Uterus (tissue), 4 donors: ENCODE results near the gene INSM1. TPM values are rescaled to one million over a fixed set of nuclear protein-coding genes. Genes with fewer than 3 reads are reported as not detected.

Experiments
- DNase-seq, 2 donors: peaks; one replicate each; pipeline ENCODE4 v3.0.0-alpha.2; 2019 to 2020
- H3K27ac ChIP-seq, 2 donors: fragments of 200-600 bp; sonication (generic); 1 replicate in 1 of 2; 2 replicates in 1 of 2; pipeline ENCODE4 v1.5.1; 2016 to 2018
- H3K27me3 ChIP-seq, 2 donors: fragments of 200-600 bp; sonication (generic); one replicate each; pipeline ENCODE4 v1.5.1; 2018 to 2019; ENCODE audit warnings: control low read depth in 1 of 2
- H3K36me3 ChIP-seq, 2 donors: fragments of 200-600 bp; sonication (generic); one replicate each; pipeline ENCODE4 v1.5.1; 2019; ENCODE audit warnings: control low read depth in 1 of 2
- H3K4me1 ChIP-seq, 2 donors: fragments of 200-600 bp; sonication (generic); one replicate each; pipeline ENCODE4 v1.5.1; 2018 to 2019; ENCODE audit warnings: control low read depth in 1 of 2
- H3K4me3 ChIP-seq, 2 donors: fragments of 200-600 bp; sonication (generic); 1 replicate in 1 of 2; 2 replicates in 1 of 2; pipeline ENCODE4 v1.5.1; 2018 to 2019; ENCODE audit warnings: mild to moderate bottlenecking in 1 of 2
- H3K9me3 ChIP-seq, 2 donors: fragments of 200-600 bp; sonication (generic); one replicate each; pipeline ENCODE4 v1.5.1; 2019; ENCODE audit warnings: control low read depth in 1 of 2
- CTCF ChIP-seq, 4 experiments: fragments of 200-600 bp in 2 of 4; fragments of 450-650 bp in 2 of 4; sonication (generic) in 2 of 4; IDR thresholded peaks; one replicate each; pipeline ENCODE4 v1.5.1; 2016 to 2019; ENCODE audit warnings: antibody characterized with exemption in 4 of 4, mild to moderate bottlenecking in 2 of 4, moderate library complexity in 1 of 4
- POLR2A ChIP-seq, 2 donors: fragments of 450-650 bp; IDR thresholded peaks; one replicate each; pipeline ENCODE4 v1.6.1; 2016; ENCODE audit warnings: antibody characterized with exemption in 2 of 2, mild to moderate bottlenecking in 1 of 2, moderate library complexity in 1 of 2
- intact Hi-C: fragments of 100-400 bp; cut with DNase I; formaldehyde crosslinking; loops from one replicate; pipeline ENCODE4 v1.15.1; 2023; ENCODE audit warnings: low total_unique reads
- total RNA-seq, 4 donors: library from RNA; depleted of rRNA in 3 of 4; stranded (reverse); fragments of >200 nt in 3 of 4; gene quantifications; one replicate each; pipeline versions ENCODE4 v1.1.0 to v1.2.4, GENCODE V29; 2014 to 2023
- donor health status: DM: yes; HTN: yes; CAD: no.

Gene INSM1
- total RNA-seq, 4 donors from 2014 or later, result not detected

GRCh38 chr20:20399531-20400500, 31.9 kb downstream of the INSM1 start:
- no peaks in the 10 kb centered on the region for H3K36me3 ChIP-seq
- no peaks in the 10 kb centered on the region for H3K9me3 ChIP-seq
- intact Hi-C loops, result no loop called here
- no peak overlapping the region for H3K4me3 ChIP-seq
- no peaks in the 10 kb centered on the region for H3K27me3 ChIP-seq
- TF ChIP-seq POLR2A (IDR thresholded peaks at IDR 0.05) (no peak), CTCF (IDR thresholded peaks at IDR 0.05) (no peak)
- no peak for DNase-seq
- H3K27ac ChIP-seq, result no peak overlapping the region
- no peaks in the 10 kb centered on the region for H3K4me1 ChIP-seq

- Histone ChIP-seq H3K4me3 (no peak overlapping the region), H3K9me3 (no peaks in the 10 kb centered on the region), H3K36me3 (no peaks in the 10 kb centered on the region), H3K4me1 (no peaks in the 10 kb centered on the region), H3K27ac (no peak overlapping the region), H3K27me3 (no peaks in the 10 kb centered on the region)
- intact Hi-C loops, result no loop called here
- no peak for DNase-seq
- TF ChIP-seq CTCF (IDR thresholded peaks at IDR 0.05) (no peak), POLR2A (IDR thresholded peaks at IDR 0.05) (no peak)
Measured at GRCh38 chr20:20401991-20402390, 34.1 kb downstream of the INSM1 start.

DNA sequence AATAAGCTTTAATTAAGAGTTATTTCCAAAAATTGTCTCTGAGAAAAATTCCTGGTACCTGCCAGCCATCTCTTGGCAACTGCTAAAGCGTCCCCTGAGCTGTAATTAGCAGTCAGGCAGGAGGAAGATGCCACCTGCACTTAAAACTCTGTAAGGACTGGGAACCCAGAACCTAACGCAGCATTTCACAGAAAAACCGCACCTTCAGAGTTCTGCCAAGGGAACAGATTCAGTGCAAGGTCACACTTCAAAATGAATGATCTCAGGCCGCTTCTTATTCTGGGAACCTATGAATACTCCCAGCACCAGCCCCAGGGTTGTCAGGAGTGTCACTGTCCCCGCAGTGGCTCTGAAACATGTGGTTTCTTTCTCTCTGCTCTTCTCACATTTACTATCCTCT, 36.7 kb downstream of the INSM1 start:
- TF ChIP-seq POLR2A (IDR thresholded peaks at IDR 0.05), result no peak

DNA sequence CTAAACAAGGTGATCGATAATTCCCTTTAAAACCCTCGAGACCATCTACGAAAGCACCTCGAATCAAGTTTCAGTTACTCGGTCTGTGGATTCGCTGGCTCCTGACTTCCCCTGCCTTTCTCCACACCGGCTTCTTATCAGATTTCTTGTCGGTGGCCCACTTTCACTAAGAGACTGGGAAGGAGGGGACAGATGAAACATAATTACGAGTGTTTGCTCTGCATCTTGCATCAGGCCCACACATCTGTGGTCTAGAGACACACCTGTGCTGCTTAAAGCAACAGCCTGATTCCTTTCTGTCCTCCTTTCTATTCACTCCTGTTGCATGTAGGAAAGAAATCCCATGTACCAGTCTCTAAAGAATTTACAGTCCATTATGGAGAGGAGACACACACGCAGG, 37.7 kb downstream of the INSM1 start:
- Histone ChIP-seq H3K27ac (no peak overlapping the region), H3K27me3 (no peaks in the 10 kb centered on the region), H3K4me1 (no peaks in the 10 kb centered on the region), H3K9me3 (no peaks in the 10 kb centered on the region), H3K36me3 (no peaks in the 10 kb centered on the region), H3K4me3 (no peak overlapping the region)
- no peak for TF ChIP-seq CTCF (IDR thresholded peaks at IDR 0.05)
- intact Hi-C loops, result no loop called here
- no peak for DNase-seq

More for the DNA sequence above, 36.7 kb downstream of the INSM1 start:
- intact Hi-C loops, result no loop called here
- no peak for DNase-seq
- Histone ChIP-seq H3K4me3 (no peak overlapping the region), H3K27me3 (no peaks in the 10 kb centered on the region), H3K36me3 (no peaks in the 10 kb centered on the region), H3K9me3 (no peaks in the 10 kb centered on the region), H3K4me1 (no peaks in the 10 kb centered on the region), H3K27ac (no peak overlapping the region)

DNA sequence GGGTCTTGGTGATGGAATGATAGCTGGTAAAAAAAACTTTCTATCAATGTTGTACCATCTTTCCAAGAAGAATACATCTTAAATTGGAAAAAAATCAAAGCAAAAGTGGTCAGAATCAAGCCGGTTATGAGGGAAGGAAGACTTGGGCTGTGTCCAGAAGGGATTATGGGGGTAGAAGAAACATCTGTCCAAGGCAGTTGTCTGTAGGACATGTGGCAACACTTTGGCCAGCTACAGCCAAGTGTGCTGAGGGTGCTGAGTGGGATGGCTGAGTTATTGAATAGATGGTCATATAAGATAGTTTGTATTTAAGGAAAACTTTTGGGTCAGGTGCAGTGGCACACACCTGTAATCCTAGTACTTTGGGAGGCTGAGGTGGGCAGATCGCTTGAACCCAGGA, 38.4 kb downstream of the INSM1 start:
- no peaks in the 10 kb centered on the region for H3K27me3 ChIP-seq
- H3K4me3 ChIP-seq, result no peak overlapping the region
- DNase-seq, result no peak
- H3K27ac ChIP-seq, result no peak overlapping the region
- intact Hi-C loops, result no loop called here
- no peaks in the 10 kb centered on the region for H3K9me3 ChIP-seq
- H3K4me1 ChIP-seq, result no peaks in the 10 kb centered on the region
- H3K36me3 ChIP-seq, result no peaks in the 10 kb centered on the region
- TF ChIP-seq POLR2A (IDR thresholded peaks at IDR 0.05), result no peak
- no peak for TF ChIP-seq CTCF (IDR thresholded peaks at IDR 0.05)
